ENCODE data around the gene GEN1.

GEN1 gene

GRCh38 chr2:17753803-17754663 lies at the start of gene GEN1, which contains the start of gene SMC6:
Gene GEN1, plus strand, starts transcription at chr2:17754138. Its CDS starts 5,806 bp downstream, at chr2:17759944.
Gene SMC6, minus strand, starts transcription at chr2:17753810. Its CDS starts 7,864 bp downstream, at chr2:17745946.
- ChIA-PET POLR2A (no interaction called here), CTCF (interaction anchor here (0.9 to 1.2 kb wide), 2 partner anchors 62 to 67 kb away, joined by 3 read pairs; no protein-coding TSS in a partner anchor)
- DNase-seq (ENCODE audit: extremely low spot score): peak; percentile 95
- no peak for TF ChIP-seq CTCF (IDR thresholded peaks at IDR 0.05; ENCODE audit: control extremely low read depth, extremely low read depth, low read depth, missing control alignments)

- ChIA-PET CTCF (interaction anchor here (1.2 to 1.5 kb wide), 3 partner anchors 12 to 36 kb away, joined by 3 to 8 read pairs (median 4); no protein-coding TSS in a partner anchor), POLR2A (no interaction called here)
- no peak for TF ChIP-seq CTCF (IDR thresholded peaks at IDR 0.05; ENCODE audit: control extremely low read depth, extremely low read depth, low read depth, missing control alignments)
- DNase-seq (ENCODE audit: extremely low spot score): no peak
These were observed 47.1 kb upstream of the GEN1 start for GRCh38 chr2:17706845-17707244.

- no peak for TF ChIP-seq CTCF (IDR thresholded peaks at IDR 0.05; ENCODE audit: control extremely low read depth, extremely low read depth, low read depth, missing control alignments)
- ChIA-PET CTCF (interaction anchor here (0.9 to 2.3 kb wide), 4 partner anchors 9 to 122 kb away, joined by 3 to 19 read pairs (median 6); no protein-coding TSS in a partner anchor), POLR2A (no interaction called here)
- no peak for DNase-seq (ENCODE audit: extremely low spot score)
These were observed 45.4 kb upstream of the GEN1 start for GRCh38 chr2:17708501-17708900.

GRCh38 chr2:17709897-17710296 lies 44.0 kb upstream of the GEN1 start:
- TF ChIP-seq CTCF (IDR thresholded peaks at IDR 0.05; ENCODE audit: control extremely low read depth, extremely low read depth, low read depth, missing control alignments): no peak
- POLR2A ChIA-PET: no interaction called here
- CTCF ChIA-PET: interaction anchor here (2.3 kb wide), 1 partner anchor 10 kb away, joined by 19 read pairs; no protein-coding TSS in a partner anchor
- no peak for DNase-seq (ENCODE audit: extremely low spot score)

GRCh38 chr2:17710547-17711248 lies 43.2 kb upstream of the GEN1 start:
- ChIA-PET POLR2A (no interaction called here), CTCF (interaction anchor here (0.9 kb wide), 1 partner anchor 81 kb away, joined by 3 read pairs; no protein-coding TSS in a partner anchor)
- no peak for DNase-seq (ENCODE audit: extremely low spot score)
- TF ChIP-seq CTCF (IDR thresholded peaks at IDR 0.05; ENCODE audit: control extremely low read depth, extremely low read depth, low read depth, missing control alignments): no peak

GRCh38 chr2:17713291-17713690 lies 40.6 kb upstream of the GEN1 start:
- ChIA-PET POLR2A (no interaction called here), CTCF (no interaction called here)
- no peak for DNase-seq (ENCODE audit: extremely low spot score)
- TF ChIP-seq CTCF (IDR thresholded peaks at IDR 0.05; ENCODE audit: control extremely low read depth, extremely low read depth, low read depth, missing control alignments): no peak

Measured in GM10248 (cell line).